T47D (cell line): Measurements from ENCODE around the gene MORC1.

Source experiments
- DNase-seq, 2 experiments: peaks; one replicate each; pipeline versions ENCODE4 v3.0.0 to v3.0.0-alpha.2; 2011 to 2012; ENCODE audit warnings: low read depth in 1 of 2, low spot score in 1 of 2
- JUND ChIP-seq: IDR thresholded peaks from 2 replicates; pipeline ENCODE4 v1.6.1; 2012; ENCODE audit warnings: low read depth
- in situ Hi-C: cut with HindIII; loops from 2 replicates; pipeline ENCODE4 v1.10.0; 2016; ENCODE audit warnings: low sequenced_read_pairs, low pct_unique_long_range_greater_than_20kb

MORC1 gene

GRCh38 chr3:109045271-109046040, 72.5 kb downstream of the MORC1 start:
- no peak for TF ChIP-seq JUND
- DNase-seq: no peak
- in situ Hi-C loops: no loop called here

- no peak for DNase-seq
- in situ Hi-C loops: no loop called here
- no peak for TF ChIP-seq JUND
Measured at GRCh38 chr3:109035082-109035481, 82.9 kb downstream of the MORC1 start.

- DNase-seq: no peak
- in situ Hi-C loops: no loop called here
- TF ChIP-seq JUND: no peak
Measured at GRCh38 chr3:109033000-109033660, 84.8 kb downstream of the MORC1 start.

- no peak for DNase-seq
- in situ Hi-C loops: no loop called here
- TF ChIP-seq JUND: no peak
Measured at GRCh38 chr3:109028753-109029152, 89.2 kb downstream of the MORC1 start.

- TF ChIP-seq JUND: no peak
- no peak for DNase-seq
Measured at GRCh38 chr3:109026821-109027220, 91.1 kb downstream of the MORC1 start.

GRCh38 chr3:109025896-109026295, 92.0 kb downstream of the MORC1 start:
- no peak for DNase-seq
- in situ Hi-C loops: no loop called here
- TF ChIP-seq JUND: no peak

More at GRCh38 chr3:109026821-109027220, 91.1 kb downstream of the MORC1 start:
- in situ Hi-C loops: no loop called here

- in situ Hi-C loops: no loop called here
Measured at GRCh38 chr3:109023656-109024254, 94.2 kb downstream of the MORC1 start.

GRCh38 chr3:109023167-109023566, 94.8 kb downstream of the MORC1 start:
- in situ Hi-C loops: no loop called here
- TF ChIP-seq JUND: no peak
- no peak for DNase-seq

More at GRCh38 chr3:109023656-109024254, 94.2 kb downstream of the MORC1 start:
- DNase-seq: peak in 1 of 2 experiments; percentile 65
- TF ChIP-seq JUND: no peak

- TF ChIP-seq JUND: no peak
- in situ Hi-C loops: no loop called here
- no peak for DNase-seq
Measured at GRCh38 chr3:109021556-109021955, 96.4 kb downstream of the MORC1 start.

- no peak for TF ChIP-seq JUND
- in situ Hi-C loops: no loop called here
- peak in 1 of 2 experiments; percentile 57 for DNase-seq
Measured at GRCh38 chr3:109018828-109019227, 99.1 kb downstream of the MORC1 start.

- in situ Hi-C loops: no loop called here
- DNase-seq: no peak
- no peak for TF ChIP-seq JUND
Measured at GRCh38 chr3:109005443-109005842, 112.5 kb downstream of the MORC1 start.

- no peak for DNase-seq
- in situ Hi-C loops: no loop called here
- no peak for TF ChIP-seq JUND
Measured at GRCh38 chr3:108998436-108998835, 119.5 kb downstream of the MORC1 start.

GRCh38 chr3:108985844-108986243, 132.1 kb downstream of the MORC1 start:
- no peak for TF ChIP-seq JUND
- DNase-seq: no peak
- in situ Hi-C loops: no loop called here

GRCh38 chr3:108983051-108983450, 134.9 kb downstream of the MORC1 start:
- peak in 1 of 2 experiments; percentile 9 for DNase-seq
- TF ChIP-seq JUND: no peak
- in situ Hi-C loops: no loop called here
